Measurements from ENCODE around the gene FITM1. TPM values are rescaled to one million over a fixed set of nuclear protein-coding genes. Genes with fewer than 3 reads are reported as not detected.

FITM1 gene
- total RNA-seq, 2 donors from 2014 or later, result 0.67 to 1.8 TPM

DNA sequence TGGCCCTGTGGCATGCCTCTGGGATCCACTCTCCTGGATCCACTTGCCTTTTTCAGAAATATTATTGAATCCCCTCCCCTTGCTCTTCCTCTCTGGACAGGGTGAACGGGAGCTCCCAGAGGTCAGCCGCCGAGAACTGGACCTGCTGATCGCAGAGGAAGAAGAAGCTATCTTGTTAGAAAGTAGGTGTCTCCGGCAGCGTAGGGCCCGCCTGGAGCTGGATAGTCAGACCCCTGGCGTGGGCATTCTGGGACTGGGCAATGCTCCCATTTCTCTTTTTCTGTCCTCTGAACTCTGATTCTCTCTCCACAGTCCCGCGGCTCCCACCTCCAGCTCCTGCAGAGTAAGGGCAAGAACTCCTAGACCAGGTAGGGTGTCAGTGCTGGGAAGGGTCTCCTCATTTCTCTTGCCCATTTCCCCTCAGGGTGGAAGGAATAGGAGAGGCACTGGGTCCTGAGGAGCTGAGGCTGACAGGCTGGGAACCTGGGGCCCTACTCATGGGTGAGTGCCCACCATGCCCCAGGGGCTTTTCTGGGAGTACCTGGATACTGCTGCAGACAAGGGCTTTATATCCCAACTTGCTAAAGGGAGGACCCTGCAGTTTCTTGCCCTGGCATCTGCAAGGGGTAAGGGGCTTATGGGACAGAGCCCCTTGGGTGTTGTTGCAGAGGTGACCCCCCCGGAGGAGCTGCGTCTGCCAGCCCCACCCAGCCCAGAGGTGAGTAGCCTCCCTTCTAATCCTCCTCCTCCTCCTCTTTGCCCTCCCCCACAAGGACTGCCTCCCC, 46.8 kb downstream of the FITM1 start:
- no peak overlapping the region for H3K27ac Mint-ChIP-seq
- H3K27me3 Mint-ChIP-seq, result no peaks in the 10 kb centered on the region
- no peak overlapping the region for H3K4me3 Mint-ChIP-seq
- DNase-seq (ENCODE audit: low spot score) (no peak), ATAC-seq (no peak)
- H3K9me3 Mint-ChIP-seq, result no peaks in the 10 kb centered on the region
- peaks cover 0 to 11% of the 10 kb centered on the region in 2 donors for H3K4me1 Mint-ChIP-seq (ENCODE audit: low read depth in 2 of 2)
- peaks cover 6% of the 10 kb centered on the region for H3K36me3 Mint-ChIP-seq

GRCh38 chr14:24177891-24178290, 47.4 kb downstream of the FITM1 start:
- DNase-seq (ENCODE audit: low spot score), result no peak
- H3K4me1 Mint-ChIP-seq (ENCODE audit: low read depth in 2 of 2), result peaks cover 0 to 16% of the 10 kb centered on the region in 2 donors
- no peak for ATAC-seq
- H3K4me3 Mint-ChIP-seq, result no peak overlapping the region
- H3K27me3 Mint-ChIP-seq, result no peaks in the 10 kb centered on the region
- H3K9me3 Mint-ChIP-seq, result no peaks in the 10 kb centered on the region
- no peak overlapping the region for H3K27ac Mint-ChIP-seq
- peaks cover 6% of the 10 kb centered on the region for H3K36me3 Mint-ChIP-seq

GRCh38 chr14:24178399-24179178, 48.1 kb downstream of the FITM1 start:
- Mint-ChIP-seq H3K27me3 (no peaks in the 10 kb centered on the region), H3K4me1 (ENCODE audit: low read depth in 2 of 2) (peaks cover 0 to 16% of the 10 kb centered on the region in 2 donors), H3K27ac (no peak overlapping the region), H3K4me3 (no peak overlapping the region), H3K36me3 (peaks cover 6% of the 10 kb centered on the region), H3K9me3 (no peaks in the 10 kb centered on the region)
- DNase-seq (ENCODE audit: low spot score), result no peak
- ATAC-seq, result no peak

DNA sequence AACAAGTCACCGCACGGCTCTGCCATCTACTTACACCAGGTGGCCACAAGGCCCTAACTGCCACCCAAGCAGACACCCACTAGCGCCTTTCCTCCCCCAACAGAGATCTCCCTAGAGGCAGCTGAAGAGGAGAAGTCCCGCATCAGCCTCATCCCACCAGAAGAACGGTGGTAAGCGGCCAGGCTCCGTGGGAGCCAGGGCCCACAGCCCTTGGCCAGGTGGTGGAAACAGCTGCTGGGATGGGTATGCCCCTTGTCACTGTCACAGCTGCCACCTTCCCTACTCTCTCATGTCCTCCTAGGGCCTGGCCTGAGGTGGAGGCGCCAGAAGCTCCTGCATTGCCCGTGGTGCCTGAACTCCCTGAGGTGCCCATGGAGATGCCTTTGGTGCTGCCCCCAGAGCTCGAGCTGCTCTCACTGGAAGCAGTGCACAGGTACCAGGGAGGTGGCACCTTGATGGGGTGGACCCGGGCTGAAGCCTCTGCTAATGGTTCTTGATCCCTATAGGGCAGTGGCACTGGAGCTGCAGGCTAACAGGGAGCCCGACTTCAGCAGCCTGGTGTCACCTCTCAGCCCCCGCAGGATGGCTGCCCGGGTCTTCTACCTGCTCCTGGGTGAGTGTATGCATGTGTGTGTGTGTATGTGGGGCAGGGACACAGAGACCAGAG, 49.0 kb downstream of the FITM1 start:
- Mint-ChIP-seq H3K4me3 (no peak overlapping the region), H3K4me1 (ENCODE audit: low read depth in 2 of 2) (peaks cover 0 to 16% of the 10 kb centered on the region in 2 donors), H3K9me3 (no peaks in the 10 kb centered on the region), H3K36me3 (peaks cover 6% of the 10 kb centered on the region), H3K27ac (no peak overlapping the region), H3K27me3 (no peaks in the 10 kb centered on the region)
- no peak for DNase-seq (ENCODE audit: low spot score)
- ATAC-seq, result no peak

- no peaks in the 10 kb centered on the region for H3K27me3 Mint-ChIP-seq
- H3K36me3 Mint-ChIP-seq, result peaks cover 6% of the 10 kb centered on the region
- no peak overlapping the region for H3K27ac Mint-ChIP-seq
- DNase-seq (ENCODE audit: low spot score), result no peak
- no peaks in the 10 kb centered on the region for H3K9me3 Mint-ChIP-seq
- peaks cover 0 to 16% of the 10 kb centered on the region in 2 donors for H3K4me1 Mint-ChIP-seq (ENCODE audit: low read depth in 2 of 2)
- no peak for ATAC-seq
- H3K4me3 Mint-ChIP-seq, result no peak overlapping the region
These were observed 49.7 kb downstream of the FITM1 start for GRCh38 chr14:24179961-24180796.

DNA sequence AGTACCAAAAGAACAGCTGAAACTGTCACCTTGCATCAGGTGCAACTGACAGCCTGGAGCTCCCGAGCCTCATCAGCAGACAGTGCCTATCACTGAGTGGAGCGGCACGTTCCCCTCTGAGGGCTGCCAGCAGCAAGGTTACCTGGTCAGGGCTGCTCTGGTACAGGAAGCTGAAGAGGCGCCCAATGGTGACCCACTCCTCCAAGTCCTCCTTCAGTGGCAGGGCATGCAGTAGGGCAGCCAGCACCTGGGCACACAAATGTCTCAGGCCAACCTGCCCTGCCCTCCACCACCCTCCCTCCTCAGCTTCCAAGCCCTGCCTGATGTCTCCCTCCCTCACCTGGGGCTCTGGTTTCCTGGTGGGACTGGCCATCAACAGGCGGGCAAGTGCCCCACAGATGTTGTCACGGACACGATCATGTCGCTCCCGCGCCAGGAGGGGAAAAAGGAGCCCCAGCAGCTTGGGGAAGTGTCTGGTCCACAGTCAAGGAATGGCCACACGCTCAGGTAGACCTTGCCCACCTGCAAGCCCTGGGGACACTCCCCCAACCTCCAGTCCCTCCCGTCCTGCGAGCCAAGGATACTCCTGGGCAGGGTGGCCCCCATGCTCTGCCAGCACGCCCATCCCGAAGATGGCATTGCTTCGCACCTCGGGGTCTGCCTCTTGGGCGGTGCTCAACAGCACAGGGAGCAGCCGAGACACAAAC, 51.1 kb downstream of the FITM1 start:
- Mint-ChIP-seq H3K27ac (peak overlapping the region in 1 of 2 donors; percentile 72), H3K36me3 (peaks cover 6% of the 10 kb centered on the region), H3K4me1 (ENCODE audit: low read depth in 2 of 2) (peaks cover 0 to 16% of the 10 kb centered on the region in 2 donors), H3K4me3 (no peak overlapping the region), H3K27me3 (no peaks in the 10 kb centered on the region), H3K9me3 (no peaks in the 10 kb centered on the region)
- ATAC-seq, result peak in 1 of 2 donors; percentile 8
- DNase-seq (ENCODE audit: low spot score), result no peak

Other genes starting within 250 kb of the FITM1 start
- gene DHRS4, start 176.9 kb upstream of the FITM1 start, total RNA-seq, result 10 to 100 TPM; 12.3 to 19.0 TPM
- 10 to 100 TPM; 13.7 to 16.5 TPM for gene DHRS4L2, start 141.7 kb upstream of the FITM1 start, total RNA-seq
- under 1 TPM; 0.10 to 0.50 TPM for gene CARMIL3, start 78.7 kb upstream of the FITM1 start, total RNA-seq
- gene CPNE6, start 59.1 kb upstream of the FITM1 start, total RNA-seq, result not detected
- 10 to 100 TPM; 30.4 to 68.3 TPM for gene PCK2, start 36.3 kb upstream of the FITM1 start, total RNA-seq
- 10 to 100 TPM; 87.4 to 96.1 TPM for gene DCAF11, start 15.9 kb upstream of the FITM1 start, total RNA-seq
- 1 to 10 TPM; 1.8 to 2.2 TPM for gene NRL, start 15.7 kb upstream of the FITM1 start, total RNA-seq
- gene PSME1, start 5.5 kb downstream of the FITM1 start, total RNA-seq, result 100 to 1,000 TPM; 237 to 406 TPM
- gene EMC9, start 10.9 kb downstream of the FITM1 start, total RNA-seq, result 10 to 100 TPM; 28.7 to 37.5 TPM
- 100 to 1,000 TPM; 600 to 673 TPM for gene PSME2, start 16.0 kb downstream of the FITM1 start, total RNA-seq
- 100 to 1,000 TPM; 115 to 170 TPM for gene RNF31, start 16.8 kb downstream of the FITM1 start, total RNA-seq
- 100 to 1,000 TPM; 135 to 227 TPM for gene IRF9, start 30.6 kb downstream of the FITM1 start, total RNA-seq
- gene REC8, start 41.4 kb downstream of the FITM1 start, total RNA-seq, result 10 to 100 TPM; 52.1 to 85.9 TPM
- 100 to 1,000 TPM in 1 of 2 donors, 10 to 100 TPM in 1; 52.8 to 145 TPM for gene IPO4, start 58.2 kb downstream of the FITM1 start, total RNA-seq
- 10 to 100 TPM; 27.6 to 30.2 TPM for gene TM9SF1, start 64.8 kb downstream of the FITM1 start, total RNA-seq
- gene TSSK4, start 75.0 kb downstream of the FITM1 start, total RNA-seq, result under 1 TPM in 1 of 2 donors, not detected in 1; 0.95 TPM
- gene CHMP4A, start 82.8 kb downstream of the FITM1 start, total RNA-seq, result 10 to 100 TPM; 66.2 to 95.0 TPM
- gene MDP1, start 85.4 kb downstream of the FITM1 start, total RNA-seq, result 10 to 100 TPM in 1 of 2 donors, 1 to 10 TPM in 1; 9.1 to 11.3 TPM
- 100 to 1,000 TPM; 196 to 199 TPM for gene NEDD8, start 101.7 kb downstream of the FITM1 start, total RNA-seq
- gene GMPR2, start 102.3 kb downstream of the FITM1 start, total RNA-seq, result 10 to 100 TPM; 40.5 to 54.5 TPM
- 100 to 1,000 TPM in 1 of 2 donors, 10 to 100 TPM in 1; 77.7 to 103 TPM for gene TINF2, start 112.0 kb downstream of the FITM1 start, total RNA-seq
- gene TGM1, start 132.5 kb downstream of the FITM1 start, total RNA-seq, result 1 to 10 TPM; 2.5 to 8.7 TPM
- 10 to 100 TPM; 37.6 to 47.5 TPM for gene RABGGTA, start 140.9 kb downstream of the FITM1 start, total RNA-seq
- 10 to 100 TPM; 15.6 to 17.4 TPM for gene DHRS1, start 169.1 kb downstream of the FITM1 start, total RNA-seq
- gene NOP9, start 169.2 kb downstream of the FITM1 start, total RNA-seq, result 10 to 100 TPM; 38.5 to 59.0 TPM
- 10 to 100 TPM in 1 of 2 donors, 1 to 10 TPM in 1; 6.8 to 20.2 TPM for gene CIDEB, start 177.3 kb downstream of the FITM1 start, total RNA-seq
- 10 to 100 TPM; 13.7 to 27.1 TPM for gene LTB4R2, start 179.5 kb downstream of the FITM1 start, total RNA-seq
- 10 to 100 TPM; 13.2 to 37.3 TPM for gene LTB4R, start 180.8 kb downstream of the FITM1 start, total RNA-seq
- 1 to 10 TPM; 1.0 to 1.9 TPM for gene ADCY4, start 204.4 kb downstream of the FITM1 start, total RNA-seq
- 10 to 100 TPM; 12.5 to 15.5 TPM for gene RIPK3, start 209.3 kb downstream of the FITM1 start, total RNA-seq
- not detected for gene NFATC4, start 237.5 kb downstream of the FITM1 start, total RNA-seq

Data from natural killer cell treated with Interleukin-12 subunit alpha and Interleukin-12 subunit beta and Interleukin-15 and Interleukin-18, amount 100 ng/mL, for 72 hours (primary cell).